SJSA1 (cell line): ENCODE data around the gene C12orf54. TPM values are rescaled to one million over a fixed set of nuclear protein-coding genes. Genes with fewer than 3 reads are reported as not detected.

Experiments
- DNase-seq, 2 experiments: peaks; one replicate each; pipeline ENCODE4 v3.0.0-alpha.2; 2015 to 2020; ENCODE audit warnings: low spot score in 2 of 2, low read depth in 1 of 2
- H3K27ac ChIP-seq: fragments of 250-450 bp; sonication (Bioruptor Pico); 2 replicates; pipeline ENCODE4 v1.5.1; 2020; ENCODE audit warnings: mild to moderate bottlenecking, moderate library complexity
- H3K27me3 ChIP-seq: fragments of 250-450 bp; sonication (Bioruptor Pico); replicated peaks from 2 replicates; pipeline ENCODE4 v1.5.1; 2020; ENCODE audit warnings: mild to moderate bottlenecking, moderate library complexity
- H3K36me3 ChIP-seq: fragments of 250-450 bp; sonication (Bioruptor Pico); 2 replicates; pipeline ENCODE4 v1.5.1; 2020; ENCODE audit warnings: mild to moderate bottlenecking
- H3K4me1 ChIP-seq: fragments of 250-450 bp; sonication (Bioruptor Pico); replicated peaks from 2 replicates; pipeline ENCODE4 v1.6.1; 2021; ENCODE audit warnings: mild to moderate bottlenecking
- H3K4me3 ChIP-seq: fragments of 250-450 bp; sonication (Bioruptor Pico); 2 replicates; pipeline ENCODE4 v1.5.1; 2020; ENCODE audit warnings: mild to moderate bottlenecking
- H3K9me3 ChIP-seq: fragments of 250-450 bp; sonication (Bioruptor Pico); replicated peaks from 2 replicates; pipeline ENCODE4 v1.5.1; 2020; ENCODE audit warnings: mild to moderate bottlenecking
- total RNA-seq: library from RNA; depleted of rRNA; stranded (reverse); fragments of >200 nt; shearing (Covaris generic); gene quantifications from 2 replicates; pipeline ENCODE4 v1.2.3, GENCODE V29; 2014; rRNA removed

Gene C12orf54
- total RNA-seq, 1 experiment from 2014 or later: 0.53 TPM

GRCh38 chr12:48527891-48528670, 45.8 kb downstream of the C12orf54 start:
- Histone ChIP-seq H3K27me3 (peaks cover 14% of the 10 kb centered on the region), H3K27ac (no peak overlapping the region), H3K9me3 (no peaks in the 10 kb centered on the region), H3K4me3 (no peak overlapping the region), H3K36me3 (no peaks in the 10 kb centered on the region), H3K4me1 (no peaks in the 10 kb centered on the region)
- no peak for DNase-seq

DNA sequence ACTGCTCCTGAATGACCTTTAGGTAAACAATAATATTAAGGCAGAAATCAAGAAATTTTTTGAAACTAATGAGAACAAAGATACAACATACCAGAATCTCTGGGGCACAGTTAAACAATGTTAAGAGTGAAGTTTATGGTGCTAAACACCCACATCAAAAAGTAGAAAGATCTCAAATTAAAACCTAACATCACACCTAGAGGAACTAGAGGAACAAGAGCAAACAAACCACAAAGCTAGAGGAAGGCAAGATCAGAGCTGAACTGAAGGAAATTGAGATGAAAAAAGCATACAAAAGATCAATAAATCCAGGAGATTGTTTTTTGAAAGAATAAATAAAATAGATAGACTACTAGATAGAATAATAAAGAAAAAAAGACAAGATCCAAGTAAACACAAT, 50.3 kb downstream of the C12orf54 start:
- Histone ChIP-seq H3K4me3 (no peak overlapping the region), H3K4me1 (no peaks in the 10 kb centered on the region)

DNA sequence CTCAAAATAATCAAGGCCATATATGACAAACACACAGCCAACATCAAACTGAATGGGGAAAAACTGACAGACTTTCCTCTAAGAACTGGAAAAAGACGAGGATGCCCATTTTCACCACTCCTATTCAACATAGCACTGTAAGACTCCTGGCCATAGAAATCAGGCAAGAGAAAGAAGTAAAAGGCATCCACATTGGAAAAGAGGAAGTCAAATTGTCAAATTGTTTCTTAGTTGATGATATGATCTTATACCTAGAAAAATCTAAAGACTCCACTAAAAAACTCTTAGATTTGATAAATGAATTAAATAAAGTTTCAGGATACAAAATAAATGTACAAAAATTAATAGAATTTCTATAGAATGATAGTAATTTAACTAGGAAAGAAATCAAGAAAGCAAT, 54.3 kb downstream of the C12orf54 start:
- no peak overlapping the region for H3K4me3 ChIP-seq
- no peaks in the 10 kb centered on the region for H3K36me3 ChIP-seq
- no peak for DNase-seq
- H3K27ac ChIP-seq: no peak overlapping the region
- H3K9me3 ChIP-seq: no peaks in the 10 kb centered on the region
- no peaks in the 10 kb centered on the region for H3K27me3 ChIP-seq
- no peaks in the 10 kb centered on the region for H3K4me1 ChIP-seq

More for the DNA sequence above, 50.3 kb downstream of the C12orf54 start:
- Histone ChIP-seq H3K27me3 (peaks cover 8% of the 10 kb centered on the region; the same call in 1 of the 2 replicates), H3K36me3 (no peaks in the 10 kb centered on the region), H3K27ac (no peak overlapping the region), H3K9me3 (no peaks in the 10 kb centered on the region)
- DNase-seq: no peak

GRCh38 chr12:48542300-48542928, 60.1 kb downstream of the C12orf54 start:
- peaks cover 4% of the 10 kb centered on the region; the same call in 1 of the 2 replicates for H3K27me3 ChIP-seq
- H3K4me1 ChIP-seq: no peaks in the 10 kb centered on the region
- H3K4me3 ChIP-seq: no peak overlapping the region
- peak in 1 of 2 experiments; percentile 25 for DNase-seq
- H3K36me3 ChIP-seq: no peaks in the 10 kb centered on the region
- no peak overlapping the region for H3K27ac ChIP-seq
- H3K9me3 ChIP-seq: no peaks in the 10 kb centered on the region

DNA sequence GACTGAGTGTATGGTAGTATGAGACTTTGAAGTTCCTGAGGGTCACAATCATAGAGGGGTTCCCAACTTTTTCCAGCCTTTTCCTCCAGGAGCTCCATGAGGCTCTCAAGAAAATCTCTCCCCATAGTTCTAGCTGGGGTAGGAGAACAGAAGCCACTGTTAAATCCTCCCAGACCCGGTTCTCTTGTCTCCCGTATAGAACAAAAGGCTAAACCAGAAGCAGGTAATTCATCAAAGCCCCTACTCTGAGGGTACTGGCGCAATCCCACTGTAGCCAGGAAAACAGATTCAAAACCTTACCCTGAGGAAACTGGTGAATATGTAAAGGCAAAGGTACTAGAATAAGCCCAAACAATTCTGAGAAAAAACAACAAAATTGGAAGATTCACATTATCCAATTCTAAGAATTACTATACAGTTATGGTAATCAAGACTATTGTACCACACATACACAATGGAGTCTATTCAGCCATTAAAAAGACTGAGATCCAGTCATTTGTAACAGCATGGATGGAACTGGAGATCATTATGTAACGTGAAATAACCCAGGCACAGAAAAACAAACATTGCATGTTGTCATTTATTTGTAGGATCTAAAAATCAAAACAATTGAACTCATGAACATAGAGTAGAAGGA, 63.7 kb downstream of the C12orf54 start:
- H3K27me3 ChIP-seq: peaks cover 4% of the 10 kb centered on the region; the same call in 1 of the 2 replicates
- H3K9me3 ChIP-seq: no peaks in the 10 kb centered on the region
- H3K4me1 ChIP-seq: no peaks in the 10 kb centered on the region
- H3K4me3 ChIP-seq: no peak overlapping the region
- no peak overlapping the region for H3K27ac ChIP-seq
- H3K36me3 ChIP-seq: no peaks in the 10 kb centered on the region
- DNase-seq: no peak

Other genes starting within 250 kb of the C12orf54 start
- 9.9 and 12.8 TPM in 2 replicates for gene ZNF641, start 131.6 kb upstream of the C12orf54 start, total RNA-seq
- gene ANP32D, start 9.9 kb upstream of the C12orf54 start, total RNA-seq: not detected in 2 replicates
- gene OR8S1, start 43.1 kb downstream of the C12orf54 start, total RNA-seq: not detected in 2 replicates
- gene LALBA, start 87.5 kb downstream of the C12orf54 start, total RNA-seq: not detected in 2 replicates
- 34.5 and 54.4 TPM in 2 replicates for gene KANSL2, start 199.7 kb downstream of the C12orf54 start, total RNA-seq
- gene CCNT1, start 234.2 kb downstream of the C12orf54 start, total RNA-seq: 17.1 and 28.4 TPM in 2 replicates